ENCODE measurements around the gene IFI27L2. TPM values are rescaled to one million over a fixed set of nuclear protein-coding genes. Genes with fewer than 3 reads are reported as not detected.

The IFI27L2 gene
- total RNA-seq, 4 donors from 2014 or later = 7.8 to 97.8 (median 23.1) TPM

GRCh38 chr14:94175011-94175745, 45.8 kb upstream of the IFI27L2 start:
- no peaks in the 10 kb centered on the region for H3K9me3 ChIP-seq
- intact Hi-C loops (cut with DNase I) = loop anchor here (5.0 kb wide), 1 partner anchor 48 kb away; the partner anchor contains the start of gene IFI27L2
- peak overlapping the region in 2 of 3 donors; percentile 45 to 53 for H3K4me3 ChIP-seq (replicated peaks in 1 of 3)
- no peak overlapping the region for H3K27ac ChIP-seq
- peak in 1 of 2 donors; percentile 17 for DNase-seq
- 5 to 6% methylated on average over 29 of the region's 30 CpGs for WGBS, 2 donors
- H3K27me3 ChIP-seq = no peaks in the 10 kb centered on the region
- no peaks in the 10 kb centered on the region for H3K36me3 ChIP-seq
- no peak for TF ChIP-seq POLR2A (IDR thresholded peaks at IDR 0.05)
- TF ChIP-seq, protein P1, sequence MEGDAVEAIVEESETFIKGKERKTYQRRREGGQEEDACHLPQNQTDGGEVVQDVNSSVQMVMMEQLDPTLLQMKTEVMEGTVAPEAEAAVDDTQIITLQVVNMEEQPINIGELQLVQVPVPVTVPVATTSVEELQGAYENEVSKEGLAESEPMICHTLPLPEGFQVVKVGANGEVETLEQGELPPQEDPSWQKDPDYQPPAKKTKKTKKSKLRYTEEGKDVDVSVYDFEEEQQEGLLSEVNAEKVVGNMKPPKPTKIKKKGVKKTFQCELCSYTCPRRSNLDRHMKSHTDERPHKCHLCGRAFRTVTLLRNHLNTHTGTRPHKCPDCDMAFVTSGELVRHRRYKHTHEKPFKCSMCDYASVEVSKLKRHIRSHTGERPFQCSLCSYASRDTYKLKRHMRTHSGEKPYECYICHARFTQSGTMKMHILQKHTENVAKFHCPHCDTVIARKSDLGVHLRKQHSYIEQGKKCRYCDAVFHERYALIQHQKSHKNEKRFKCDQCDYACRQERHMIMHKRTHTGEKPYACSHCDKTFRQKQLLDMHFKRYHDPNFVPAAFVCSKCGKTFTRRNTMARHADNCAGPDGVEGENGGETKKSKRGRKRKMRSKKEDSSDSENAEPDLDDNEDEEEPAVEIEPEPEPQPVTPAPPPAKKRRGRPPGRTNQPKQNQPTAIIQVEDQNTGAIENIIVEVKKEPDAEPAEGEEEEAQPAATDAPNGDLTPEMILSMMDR (IDR thresholded peaks at IDR 0.05) = no peak
- peaks cover 12 to 13% of the 10 kb centered on the region in 2 donors for H3K4me1 ChIP-seq

GRCh38 chr14:94174604-94175010, 45.2 kb upstream of the IFI27L2 start:
- intact Hi-C loops (cut with DNase I) = loop anchor here (5.0 kb wide), 1 partner anchor 47 kb away; the partner anchor contains the start of gene IFI27L2
- Histone ChIP-seq H3K4me1 (peaks cover 12 to 13% of the 10 kb centered on the region in 2 donors), H3K36me3 (no peaks in the 10 kb centered on the region), H3K27ac (no peak overlapping the region), H3K4me3 (replicated peaks in 1 of 3) (peak overlapping the region; percentile 45 to 62 (median 53)), H3K27me3 (no peaks in the 10 kb centered on the region), H3K9me3 (no peaks in the 10 kb centered on the region)
- DNase-seq = no peak
- 1 to 2% methylated on average over 20 to 23 of the region's 39 CpGs for WGBS, 2 donors
- TF ChIP-seq POLR2A (IDR thresholded peaks at IDR 0.05) = no peak
- TF ChIP-seq, protein P1 (IDR thresholded peaks at IDR 0.05) = no peak

DNA sequence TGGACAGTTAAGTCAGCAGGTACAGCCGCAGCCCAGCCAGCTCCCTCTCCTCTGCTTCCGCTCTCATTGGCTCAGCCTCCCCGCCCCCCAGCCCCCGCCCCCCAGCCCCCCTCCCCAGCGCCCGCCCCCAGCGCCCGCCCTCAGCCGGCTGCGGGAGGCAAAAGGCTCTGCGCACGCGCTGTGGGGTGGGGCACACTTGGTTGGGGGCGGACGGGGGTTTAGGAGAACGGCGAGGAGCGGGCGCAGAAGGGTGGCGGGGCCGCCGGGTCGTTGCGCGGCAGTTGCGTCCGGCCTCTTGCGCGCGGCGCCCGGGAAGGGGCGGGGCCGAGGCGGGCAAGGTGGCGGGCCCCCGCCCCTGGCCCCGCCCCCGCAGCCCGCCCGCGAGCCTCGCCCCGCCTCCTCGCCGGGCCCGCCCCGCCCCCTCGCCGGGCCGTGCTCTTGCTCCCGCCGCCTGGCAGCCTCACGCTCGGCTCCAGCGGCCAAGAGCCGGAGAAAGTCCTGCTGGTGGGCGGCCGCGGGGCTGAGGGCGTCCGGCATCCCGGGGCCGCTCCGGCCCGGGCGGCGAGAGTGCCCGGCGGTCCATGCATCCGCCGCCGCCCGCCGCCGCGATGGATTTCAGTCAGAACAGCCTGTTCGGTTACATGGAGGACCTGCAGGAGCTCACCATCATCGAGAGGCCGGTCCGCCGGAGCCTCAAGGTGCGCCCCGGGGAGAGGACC, 44.6 kb upstream of the IFI27L2 start, which contains the start of gene PPP4R4:
PPP4R4 (plus strand) TSS at position 438 of the 719 bp plus-strand sequence; CDS start at position 582, 144 bp downstream.
- Histone ChIP-seq H3K4me1 (peaks cover 12 to 13% of the 10 kb centered on the region in 2 donors), H3K27me3 (no peaks in the 10 kb centered on the region), H3K36me3 (no peaks in the 10 kb centered on the region), H3K9me3 (no peaks in the 10 kb centered on the region), H3K4me3 (replicated peaks in 1 of 3) (peak within 1 kb of the TSS; percentile 45 to 69 (median 53)), H3K27ac (peak within 1 kb of the TSS in 2 of 3 donors; percentile 12 to 53)
- 5% methylated on average over 6 of the region's 84 CpGs; no CpG with 5 or more reads in 1 of the 2 donors for WGBS, 2 donors
- peak; percentile 94 to 95 for DNase-seq
- peak in 1 of 2 donors; percentile 24 for TF ChIP-seq POLR2A (IDR thresholded peaks at IDR 0.05)
- TF ChIP-seq, protein P1 (IDR thresholded peaks at IDR 0.05) = no peak
- intact Hi-C loops (cut with DNase I) = no loop called here

- Histone ChIP-seq H3K27me3 (no peaks in the 10 kb centered on the region), H3K27ac (peak overlapping the region in 2 of 3 donors; percentile 12 to 53), H3K4me3 (replicated peaks in 1 of 3) (peak overlapping the region in 2 of 3 donors; percentile 45 to 69), H3K9me3 (no peaks in the 10 kb centered on the region), H3K36me3 (no peaks in the 10 kb centered on the region), H3K4me1 (peaks cover 12 to 13% of the 10 kb centered on the region in 2 donors)
- intact Hi-C loops (cut with DNase I) = no loop called here
- WGBS, 2 donors = 2 to 3% methylated on average over 16 to 20 of the region's 20 CpGs
- TF ChIP-seq, protein P1 (IDR thresholded peaks at IDR 0.05) = no peak
- no peak for TF ChIP-seq POLR2A (IDR thresholded peaks at IDR 0.05)
- peak; percentile 21 to 48 for DNase-seq
Observed at GRCh38 chr14:94173471-94173884, 44.1 kb upstream of the IFI27L2 start.

Measured in thyroid gland (tissue), 4 donors.